Activated naive CD4-positive, alpha-beta T cell treated with Interleukin-2 at 50 U/mL for 16 hours (primary cell): Measurements from ENCODE around the gene PPP2CA.
A peak's percentile ranks its signal among the peaks of the same experiment; 100 is the strongest.

ENCODE experiments used
- DNase-seq: peaks from one replicate; pipeline ENCODE4 v3.0.0-alpha.2; 2020

The PPP2CA gene

DNA sequence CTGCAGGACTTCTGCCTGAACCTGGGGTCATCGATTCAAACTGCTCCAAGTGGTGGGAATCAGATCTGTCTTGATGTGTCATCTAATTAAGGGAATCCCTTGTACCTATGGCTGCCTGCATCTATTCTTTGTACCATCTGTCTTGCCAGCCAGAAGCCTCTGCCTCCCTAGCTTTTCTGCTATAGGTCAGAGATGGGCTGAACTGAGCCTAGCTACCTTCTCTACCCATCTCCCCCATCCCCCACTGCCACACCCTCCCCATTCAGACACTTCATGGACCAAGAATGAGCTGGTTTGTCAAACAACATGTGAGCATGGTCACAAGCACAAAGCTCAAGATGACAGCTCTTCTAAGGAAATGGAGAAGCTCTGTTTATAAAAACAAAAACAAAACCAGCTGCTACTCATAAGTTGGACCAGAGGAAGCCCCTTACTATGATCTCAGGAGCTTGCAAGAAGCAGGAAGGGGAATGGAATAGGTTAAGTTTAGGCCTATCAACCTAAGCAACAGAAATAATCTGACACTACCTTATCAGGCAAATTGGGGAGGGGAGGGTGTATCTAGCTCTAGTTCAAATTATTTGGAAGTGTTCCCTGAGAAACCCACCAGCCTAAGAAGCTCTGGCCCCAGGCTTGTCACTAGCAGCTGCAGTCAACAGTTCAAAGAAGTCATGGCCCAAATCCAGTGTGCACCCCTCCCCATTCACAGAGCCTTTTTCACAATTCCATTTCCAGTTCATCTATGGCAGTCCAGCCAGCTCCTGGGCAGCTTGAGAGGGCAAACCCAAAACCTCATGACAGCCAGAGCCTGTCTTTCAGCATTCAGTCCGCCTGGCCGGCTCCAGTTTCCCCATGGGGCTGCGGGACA, 79.0 kb downstream of the PPP2CA start:
- DNase-seq, result no peak

DNA sequence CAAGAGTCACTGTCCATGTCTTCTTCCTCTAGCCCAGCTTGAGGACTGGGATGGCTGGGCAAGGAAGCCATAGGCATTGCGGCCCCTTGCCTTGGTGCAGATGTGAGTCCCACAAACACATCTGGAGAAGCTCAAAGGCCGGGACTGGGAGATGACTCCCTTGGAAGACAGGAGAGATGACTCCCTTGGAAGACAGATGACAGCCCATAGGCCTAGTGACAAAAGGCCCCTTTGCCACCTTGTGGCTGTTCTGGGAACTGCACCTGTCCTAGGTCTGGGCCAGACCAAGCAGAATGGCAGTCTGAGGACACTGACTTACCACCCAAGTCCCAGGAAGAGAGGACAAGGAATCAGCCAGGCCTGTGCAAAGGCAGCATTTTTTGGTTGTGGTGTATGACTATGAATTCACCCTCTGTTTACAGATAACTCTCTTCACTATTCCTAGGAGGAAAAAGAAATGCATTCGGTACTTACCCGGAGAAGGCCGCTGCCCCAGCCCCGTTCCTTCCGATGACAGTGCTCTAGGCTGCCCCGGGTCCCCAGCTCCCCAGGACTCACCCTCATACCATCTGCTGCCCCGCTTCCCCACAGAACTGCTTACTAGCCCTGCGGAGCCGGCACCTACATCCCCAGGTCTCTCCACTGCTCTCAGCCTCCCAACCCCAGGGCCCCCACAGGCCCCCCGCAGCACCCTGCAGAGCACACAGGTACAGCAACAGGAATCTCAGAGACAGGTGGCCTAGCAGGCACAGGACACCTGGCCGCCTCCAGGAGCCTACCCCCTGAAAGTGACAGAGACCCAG, 79.9 kb downstream of the PPP2CA start:
- DNase-seq, result peak; percentile 86

DNA sequence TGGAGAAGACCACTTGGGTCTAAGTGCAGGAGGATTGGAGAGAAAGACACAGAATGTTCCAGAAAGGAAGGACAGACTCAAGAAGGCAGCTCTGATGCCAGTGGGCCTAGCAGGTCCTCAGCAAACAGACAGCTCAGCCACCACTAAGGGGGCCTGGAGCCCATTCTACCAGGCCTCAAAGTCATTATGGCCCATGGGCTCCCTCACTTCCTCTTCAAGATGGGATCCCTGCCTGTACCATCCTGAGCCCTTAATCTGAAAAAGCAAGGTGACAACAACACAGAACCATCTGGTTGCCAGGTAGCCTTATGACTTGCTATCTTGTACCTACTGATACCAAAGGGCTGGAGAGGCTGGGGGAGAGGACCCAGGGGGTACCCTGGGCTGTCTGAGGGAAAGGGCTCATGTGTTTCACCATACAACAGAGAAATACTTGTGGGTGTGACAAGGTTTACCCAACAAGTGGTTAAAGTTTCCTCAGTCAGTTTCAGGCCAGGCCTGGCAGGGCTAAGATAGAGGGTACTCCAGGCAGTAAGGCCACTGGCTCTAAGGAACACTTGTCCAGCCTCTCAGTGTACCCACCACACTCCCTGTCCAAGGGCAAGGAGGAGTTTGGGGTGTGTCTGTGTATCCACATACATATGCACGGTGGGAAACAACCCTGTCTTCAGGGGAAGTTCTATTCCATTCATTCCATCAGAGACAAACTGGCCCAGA, 80.7 kb downstream of the PPP2CA start:
- peak; percentile 1 for DNase-seq
